EL (cell line): ENCODE measurements around the gene DIP2C.
"Not testable (repeated sequence)": the region's sequence is repeated elsewhere in the genome, so short reads cannot be mapped to it uniquely, and the experiment has no call there.

ENCODE experiments used
- DNase-seq: peaks from one replicate; pipeline ENCODE4 v3.0.0-alpha.2; 2016

The DIP2C gene

GRCh38 chr10:639751-640672 lies 49.5 kb downstream of the DIP2C start:
- no peak for DNase-seq

GRCh38 chr10:639001-639750 lies 50.3 kb downstream of the DIP2C start:
- DNase-seq = no peak

- DNase-seq = no peak
These were observed 51.7 kb downstream of the DIP2C start for GRCh38 chr10:637771-638195.

GRCh38 chr10:637221-637620 lies 52.2 kb downstream of the DIP2C start:
- no peak for DNase-seq

DNA sequence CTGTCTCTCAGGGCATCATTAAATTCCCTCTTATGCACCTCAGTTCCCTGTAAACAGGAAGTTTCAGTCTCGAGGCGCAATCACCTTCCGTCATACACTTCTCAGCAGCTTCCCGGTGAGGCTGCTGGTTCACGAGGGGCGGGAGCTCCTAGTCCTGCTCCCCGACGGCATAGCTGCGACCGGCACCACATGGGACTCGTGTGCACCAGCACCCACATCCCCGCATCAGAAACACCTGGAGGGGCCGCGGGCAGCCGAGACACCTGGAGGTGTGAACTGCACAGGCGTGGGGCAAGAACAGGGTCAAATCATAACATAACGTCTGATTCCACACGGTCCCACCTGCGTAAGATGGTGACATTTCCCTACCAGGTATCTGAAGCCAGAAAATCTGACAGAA lies 52.7 kb downstream of the DIP2C start:
- no peak for DNase-seq

DNA sequence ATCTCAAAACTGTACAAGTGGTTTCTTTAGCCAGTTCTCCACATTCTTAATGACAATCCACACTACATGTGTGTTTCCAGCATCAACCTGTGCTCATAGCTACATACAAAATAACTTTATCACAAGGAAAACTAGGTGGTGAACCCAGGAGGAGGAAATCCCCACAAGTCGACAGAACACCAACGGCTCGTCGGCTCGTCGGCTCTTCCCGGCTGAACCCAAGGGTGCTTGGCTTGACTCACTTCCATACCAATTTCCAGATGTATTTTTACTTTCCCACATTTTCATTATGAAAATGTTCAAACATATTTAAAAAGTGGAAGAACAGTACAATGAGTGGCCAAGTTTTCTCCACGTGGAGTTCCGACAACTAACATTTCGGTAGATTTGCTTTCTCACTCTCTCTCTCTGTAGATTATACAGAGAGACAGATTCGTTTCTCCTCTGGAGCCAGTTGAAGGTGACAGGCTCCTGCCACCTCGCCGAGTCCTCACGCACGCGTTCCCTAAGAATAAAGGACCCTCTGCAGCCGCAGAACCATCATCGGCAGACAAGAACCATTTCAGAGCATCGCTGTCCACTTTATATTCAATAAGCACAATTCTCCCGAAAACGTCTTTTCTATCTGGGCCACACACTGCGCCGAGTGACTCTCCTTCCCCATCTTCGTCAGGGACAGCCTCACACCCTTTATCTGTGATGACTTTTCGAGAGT lies 53.3 kb downstream of the DIP2C start:
- no peak for DNase-seq

DNA sequence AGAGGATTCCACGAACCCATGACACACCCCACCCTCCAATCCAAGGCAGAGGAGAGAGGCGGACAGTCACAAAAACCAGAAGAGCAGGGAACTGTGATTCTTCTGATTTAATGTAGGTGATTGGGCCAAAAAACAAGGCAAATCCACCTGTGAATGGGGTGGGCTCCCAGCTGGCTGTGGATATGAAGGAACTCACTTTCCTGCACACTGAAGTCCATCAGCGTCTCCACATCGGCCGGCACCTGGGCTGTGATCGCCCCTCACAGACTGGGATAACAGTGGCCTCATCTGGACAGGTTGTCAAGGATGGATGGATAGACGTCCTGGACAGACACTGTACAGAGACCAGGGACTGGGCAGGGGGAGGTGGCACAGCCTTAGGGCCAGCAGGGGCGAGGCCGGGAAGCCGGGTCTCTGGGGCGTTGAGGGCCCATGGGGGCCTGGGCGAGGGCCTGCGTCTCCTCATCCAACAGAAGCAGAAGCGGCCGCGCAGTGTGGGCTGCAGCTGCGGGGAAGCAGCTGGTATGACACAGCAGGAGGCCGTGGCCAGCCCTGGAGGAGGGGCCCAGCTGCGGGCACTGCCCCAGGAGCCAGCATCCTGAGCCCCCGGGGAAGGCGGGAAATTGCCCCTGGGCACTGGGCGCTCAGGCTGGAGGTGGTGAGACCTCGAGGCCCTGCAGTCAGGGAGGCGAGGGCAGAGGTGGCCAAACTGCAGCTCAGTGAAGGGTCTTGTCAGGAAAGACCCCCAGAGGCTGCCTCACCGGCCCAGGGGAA lies 54.2 kb downstream of the DIP2C start:
- no peak for DNase-seq

- no peak for DNase-seq
These were observed 55.2 kb downstream of the DIP2C start for GRCh38 chr10:634256-634655.

DNA sequence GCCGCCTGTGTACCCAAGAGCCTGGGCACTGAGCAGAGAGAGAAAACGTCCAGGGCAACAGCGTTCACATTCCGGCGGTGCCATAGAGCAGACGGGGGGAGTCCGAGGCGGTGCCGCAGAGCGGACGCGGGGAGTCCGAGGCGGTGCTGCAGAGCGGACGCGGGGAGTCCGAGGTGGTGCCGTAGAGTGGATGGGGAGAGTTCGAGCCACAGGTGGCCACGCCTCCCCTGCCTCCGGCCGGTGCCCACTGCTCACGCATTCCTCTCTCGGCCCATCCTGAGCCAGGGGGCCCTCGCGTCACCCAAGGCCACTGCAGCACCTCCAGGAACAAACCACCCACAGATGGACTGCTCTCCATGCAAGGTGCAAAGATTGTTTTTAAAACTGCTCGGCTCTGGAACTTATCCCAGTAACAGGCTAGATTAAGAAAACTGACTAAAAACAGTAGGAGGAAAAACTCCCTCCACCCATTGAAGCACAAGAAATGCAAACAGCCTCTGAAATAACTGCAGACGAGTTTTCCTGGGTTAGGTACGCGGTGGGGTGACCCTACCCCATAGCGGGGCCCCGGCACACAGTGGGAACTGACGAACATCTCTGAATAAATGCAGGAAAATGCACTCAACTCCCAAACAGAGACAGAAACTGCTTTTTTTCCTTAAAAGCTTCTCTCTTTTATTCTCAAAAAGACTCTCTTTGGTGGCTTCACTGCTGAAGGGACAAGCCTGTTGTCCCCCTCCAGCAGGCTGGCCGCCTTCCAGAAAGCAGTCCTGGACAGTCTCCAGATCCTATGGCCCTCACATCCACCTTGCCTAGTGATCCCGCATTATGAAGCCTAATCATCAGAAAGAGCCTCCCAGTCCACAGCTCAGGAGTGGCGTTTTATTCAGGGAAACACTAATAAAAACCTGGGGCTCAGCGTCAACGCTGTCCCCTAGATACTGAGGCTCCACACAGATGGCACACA lies 55.9 kb downstream of the DIP2C start:
- DNase-seq = no peak

DNA sequence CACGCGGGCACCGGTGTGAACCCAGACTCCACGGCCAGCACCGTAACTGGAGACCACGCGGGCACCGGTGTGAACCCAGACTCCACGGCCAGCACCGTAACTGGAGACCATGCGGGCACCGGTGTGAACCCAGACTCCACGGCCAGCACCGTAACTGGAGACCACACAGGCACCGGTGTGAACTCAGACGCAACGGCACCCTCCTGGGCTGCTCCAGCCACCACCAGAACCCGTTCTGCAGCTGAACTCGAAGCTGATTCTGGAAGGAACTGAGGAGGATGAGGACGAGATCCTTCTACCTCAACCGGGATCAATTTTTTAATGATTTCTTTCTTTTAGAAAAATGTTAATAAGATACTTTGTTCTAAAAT lies 56.7 kb downstream of the DIP2C start:
- DNase-seq = not testable (repeated sequence)

DNA sequence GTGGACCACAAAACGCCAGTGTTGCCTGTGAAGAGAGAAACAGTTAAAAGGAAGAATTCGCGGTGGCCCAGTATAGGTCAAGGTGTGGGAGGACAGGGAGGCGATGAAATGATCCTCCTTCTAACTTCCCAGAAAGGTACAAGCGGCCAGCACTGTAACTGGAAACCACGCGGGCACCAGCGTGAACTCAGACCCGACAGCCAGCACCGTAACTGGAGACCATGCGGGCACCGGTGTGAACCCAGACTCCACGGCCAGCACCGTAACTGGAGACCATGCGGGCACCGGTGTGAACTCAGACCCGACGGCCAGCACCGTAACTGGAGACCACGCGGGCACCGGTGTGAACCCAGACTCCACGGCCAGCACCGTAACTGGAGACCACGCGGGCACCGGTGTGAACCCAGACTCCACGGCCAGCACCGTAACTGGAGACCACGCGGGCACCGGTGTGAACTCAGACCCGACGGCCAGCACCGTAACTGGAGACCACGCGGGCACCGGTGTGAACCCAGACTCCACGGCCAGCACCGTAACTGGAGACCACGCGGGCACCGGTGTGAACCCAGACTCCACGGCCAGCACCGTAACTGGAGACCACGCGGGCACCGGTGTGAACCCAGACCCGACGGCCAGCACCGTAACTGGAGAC lies 57.2 kb downstream of the DIP2C start:
- not testable (repeated sequence) for DNase-seq

DNA sequence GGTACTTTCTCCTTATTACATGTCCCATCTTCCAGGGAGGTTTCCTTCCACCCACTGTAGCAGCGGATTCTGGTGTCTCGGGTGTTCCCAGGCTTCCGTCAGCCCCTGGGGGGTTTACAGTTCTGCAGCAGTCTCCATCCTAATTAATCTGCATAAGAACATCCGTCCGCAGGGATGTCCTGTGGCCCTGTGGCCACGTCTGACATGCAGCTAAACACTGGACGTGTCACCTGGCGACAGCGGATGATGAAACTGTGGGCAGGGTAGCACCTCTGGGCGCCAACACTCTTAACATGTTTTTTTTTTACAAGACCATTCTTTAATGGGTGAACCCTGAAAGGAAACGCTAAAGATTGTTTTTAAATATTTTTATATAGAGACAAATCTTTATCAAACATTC lies 58.2 kb downstream of the DIP2C start:
- DNase-seq = no peak

DNA sequence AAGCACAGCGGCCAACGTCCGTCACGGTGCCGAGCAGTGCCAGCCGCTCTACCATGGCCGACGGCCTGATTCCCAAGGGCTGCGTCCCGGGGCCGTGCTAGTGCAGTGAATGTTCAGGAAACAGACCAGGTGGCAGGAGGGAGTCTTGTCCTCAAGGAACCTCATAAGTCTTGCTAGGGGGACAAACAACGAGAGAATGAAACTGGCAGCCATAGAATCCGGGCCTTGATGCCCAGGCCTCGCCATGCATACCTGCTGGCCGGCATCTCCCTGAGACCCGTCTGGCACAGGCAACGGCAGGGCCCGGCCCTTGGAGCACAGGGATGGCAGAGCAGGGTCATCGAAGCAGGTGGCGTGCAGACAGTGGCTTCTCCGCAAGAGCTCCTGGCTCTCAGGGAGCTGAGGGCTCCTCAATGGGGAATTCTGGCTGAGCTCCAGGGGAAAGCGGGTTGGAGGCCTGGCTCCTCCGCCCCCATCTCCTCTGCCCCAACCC lies 58.8 kb downstream of the DIP2C start:
- no peak for DNase-seq

GRCh38 chr10:629186-629998 lies 60.1 kb downstream of the DIP2C start:
- no peak for DNase-seq

DNA sequence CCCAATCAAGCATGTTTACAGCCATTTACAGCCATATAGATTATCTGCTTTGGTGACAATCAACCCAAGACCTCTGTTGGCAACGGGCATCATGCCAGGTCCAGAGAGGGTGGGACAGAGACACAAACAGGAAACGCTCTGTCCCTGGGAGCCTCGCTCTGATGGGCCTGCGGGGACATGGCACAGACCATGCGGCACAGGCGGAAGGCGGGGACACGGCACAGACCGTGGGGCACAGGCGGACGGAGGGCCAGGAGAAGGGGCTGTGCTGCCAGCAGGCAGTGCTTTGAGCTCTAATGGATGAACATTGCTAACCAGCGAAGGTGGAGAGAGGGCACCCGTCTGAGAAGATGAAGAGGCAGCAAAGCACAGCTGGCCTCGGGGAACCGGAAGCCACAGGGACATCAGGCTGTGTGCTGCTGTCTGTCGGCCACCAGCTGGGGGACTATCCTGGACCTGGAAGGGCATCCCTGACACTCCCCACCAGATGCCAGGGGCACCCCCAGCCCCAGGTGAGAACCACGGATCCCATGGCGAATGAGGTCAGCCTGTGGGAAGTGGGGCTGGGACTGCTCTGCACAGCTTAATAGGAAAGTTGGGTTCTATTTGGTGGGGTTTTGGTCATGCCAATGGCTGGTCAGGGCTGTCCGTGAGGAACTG lies 61.0 kb downstream of the DIP2C start:
- DNase-seq = no peak

- no peak for DNase-seq
These were observed 62.2 kb downstream of the DIP2C start for GRCh38 chr10:627032-627992.

GRCh38 chr10:625751-626711 lies 63.4 kb downstream of the DIP2C start:
- DNase-seq = no peak
